GM06990 (cell line): Measurements from ENCODE around the gene SDK1.

Experiments used
- DNase-seq: peaks from one replicate; pipeline ENCODE4 v3.0.0-alpha.2; 2011; ENCODE audit not compliant: insufficient read length; ENCODE audit errors: extremely low read depth
- H3K27me3 ChIP-seq: replicated peaks from 2 replicates; pipeline ENCODE4 v1.6.0; 2011; ENCODE audit warnings: low read length; ENCODE audit not compliant: control insufficient read depth, insufficient read depth
- H3K36me3 ChIP-seq: 2 replicates; pipeline ENCODE4 v1.5.1; 2011; ENCODE audit warnings: low read length; ENCODE audit not compliant: control insufficient read depth, insufficient read depth
- H3K4me3 ChIP-seq: replicated peaks from 2 replicates; pipeline ENCODE4 v1.5.1; 2011; ENCODE audit warnings: low read depth, mild to moderate bottlenecking, control low read depth, low read length
- CTCF ChIP-seq: IDR thresholded peaks from 2 replicates; pipeline ENCODE4 v1.5.1; 2011; ENCODE audit warnings: low read length, control low read depth, mild to moderate bottlenecking, inconsistent platforms; ENCODE audit not compliant: insufficient read depth, poor library complexity, severe bottlenecking

SDK1 gene

DNA sequence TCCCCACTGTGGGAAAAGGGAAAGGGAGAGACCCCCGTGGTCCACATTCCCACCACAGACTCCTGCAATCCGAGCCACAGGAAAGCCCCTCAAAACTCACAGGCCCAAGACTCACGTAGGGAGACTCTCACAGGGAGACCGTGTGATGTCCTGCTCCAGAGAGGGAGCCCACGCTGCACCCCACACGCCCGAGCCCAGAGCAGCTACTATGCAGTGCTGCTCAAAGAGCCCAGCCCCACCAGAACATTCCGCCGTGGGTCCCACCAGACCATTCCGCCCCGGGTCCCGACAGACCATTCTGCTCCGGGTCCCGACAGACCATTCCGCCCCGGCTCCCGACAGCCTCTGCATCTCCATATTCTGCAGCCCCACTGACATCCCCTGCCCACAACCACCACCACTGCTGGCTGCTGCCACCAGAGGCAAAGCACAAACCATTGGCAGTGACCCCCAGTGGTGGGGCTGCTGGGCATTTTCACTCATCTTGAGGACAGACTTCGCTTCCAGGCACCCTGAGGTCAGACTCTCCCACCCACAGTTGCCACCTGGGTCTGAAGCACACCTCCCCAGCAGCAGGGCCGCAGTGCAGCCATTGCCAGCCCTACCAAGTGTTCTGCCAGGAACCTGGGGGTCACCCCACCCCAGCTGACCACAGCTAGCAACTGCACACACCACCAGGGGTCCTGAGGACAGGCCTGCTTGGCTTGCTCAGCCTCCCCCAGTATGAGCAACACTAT is 755.7 kb downstream of the SDK1 start:
- H3K27me3 ChIP-seq: no peaks in the 10 kb centered on the region
- H3K36me3 ChIP-seq: no peaks in the 10 kb centered on the region
- no peak for TF ChIP-seq CTCF
- H3K4me3 ChIP-seq: no peak overlapping the region
- no peak for DNase-seq

DNA sequence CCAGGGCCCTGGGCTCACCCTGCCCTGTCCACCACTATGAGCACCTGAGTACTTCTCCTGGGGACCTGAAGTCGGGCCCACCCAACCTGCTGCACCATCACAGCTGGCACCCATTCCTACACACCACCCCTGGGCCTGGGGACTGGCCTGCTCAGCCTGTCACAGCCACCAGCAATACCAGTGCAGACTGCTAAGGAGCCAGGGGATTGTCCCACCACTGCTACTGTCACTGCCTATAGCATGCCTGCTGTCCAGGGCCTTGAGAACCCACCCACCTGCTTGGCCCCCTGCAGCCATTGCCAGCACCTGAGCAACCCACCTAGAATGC is 756.2 kb downstream of the SDK1 start:
- no peaks in the 10 kb centered on the region for H3K27me3 ChIP-seq
- TF ChIP-seq CTCF: no peak
- no peaks in the 10 kb centered on the region for H3K36me3 ChIP-seq
- no peak overlapping the region for H3K4me3 ChIP-seq
- DNase-seq: no peak

DNA sequence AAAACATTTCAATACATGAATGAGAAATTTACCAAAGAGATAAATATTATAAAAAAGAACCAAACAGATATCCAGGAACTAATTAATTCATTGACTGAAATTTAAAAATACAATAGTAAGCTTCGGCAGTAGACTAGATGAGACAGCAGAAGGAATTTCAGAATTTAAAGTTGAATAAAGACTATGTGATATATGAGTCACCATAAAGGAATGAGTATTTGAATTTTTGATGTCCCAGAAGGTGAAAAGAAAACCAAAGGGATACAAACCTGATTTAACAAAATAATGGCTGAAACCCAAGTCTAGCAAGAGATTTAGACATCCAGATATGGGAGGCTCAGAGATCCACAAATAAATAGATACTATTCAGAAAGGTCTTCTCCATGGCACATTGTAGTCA is 757.1 kb downstream of the SDK1 start:
- TF ChIP-seq CTCF: no peak
- no peak for DNase-seq
- Histone ChIP-seq H3K4me3 (no peak overlapping the region), H3K27me3 (no peaks in the 10 kb centered on the region), H3K36me3 (no peaks in the 10 kb centered on the region)

DNA sequence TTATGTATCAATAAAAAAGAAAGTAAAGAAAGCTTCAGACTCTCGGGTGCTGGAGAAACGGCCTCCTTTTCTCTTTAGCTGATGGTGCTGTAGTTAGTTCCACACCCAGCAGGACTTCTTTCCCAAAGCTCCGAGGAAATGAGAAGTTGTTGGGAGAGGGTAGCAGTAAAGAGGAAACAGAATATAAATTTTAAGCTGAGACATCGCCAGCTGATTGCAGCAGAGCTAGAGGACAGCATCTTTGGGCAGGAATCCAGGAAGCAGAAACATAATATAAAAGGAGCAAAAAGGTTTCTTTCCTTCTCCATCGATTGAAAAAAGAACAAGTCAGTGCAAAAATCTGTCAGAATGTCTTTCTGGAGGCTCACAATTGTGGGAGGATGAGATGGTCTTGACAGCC is 764.1 kb downstream of the SDK1 start:
- DNase-seq: no peak
- H3K4me3 ChIP-seq: no peak overlapping the region
- no peak for TF ChIP-seq CTCF
- no peaks in the 10 kb centered on the region for H3K27me3 ChIP-seq
- H3K36me3 ChIP-seq: no peaks in the 10 kb centered on the region

- TF ChIP-seq CTCF: no peak
- no peaks in the 10 kb centered on the region for H3K36me3 ChIP-seq
- no peaks in the 10 kb centered on the region for H3K27me3 ChIP-seq
- no peak overlapping the region for H3K4me3 ChIP-seq
- no peak for DNase-seq
These were observed 765.2 kb downstream of the SDK1 start for GRCh38 chr7:4066206-4066605.
